Measurements from ENCODE around the gene HMHB1.

- TF ChIP-seq HIVEP1 (CRISPR knock-in tag; IDR thresholded peaks at IDR 0.05): no peak
- no peak for TF ChIP-seq ATF1 (CRISPR knock-in tag; IDR thresholded peaks at IDR 0.05)
- TF ChIP-seq ATF1 (tag; IDR thresholded peaks at IDR 0.05): no peak
- TF ChIP-seq PRDM10 (IDR thresholded peaks at IDR 0.05; ENCODE audit: partially characterized antibody): no peak
- no peak for TF ChIP-seq COPS2 (conservative IDR thresholded peaks at IDR 0.05)
- TF ChIP-seq CTCF (IDR thresholded peaks at IDR 0.05 in 2 of 3, conservative IDR thresholded peaks at IDR 0.05 in 1 of 3; ENCODE audit: insufficient read depth in 2 of 3, low read depth in 1 of 3, low read length in 3 of 3): no peak
- no peak for TF ChIP-seq ZBED1 (IDR thresholded peaks at IDR 0.05)
- no peak for TF ChIP-seq ZC3H4 (CRISPR knock-in tag; IDR thresholded peaks at IDR 0.05; ENCODE audit: borderline replicate concordance)
- TF ChIP-seq CEBPB (tag; IDR thresholded peaks at IDR 0.05): no peak
- no peak for TF ChIP-seq ETS2 (tag; IDR thresholded peaks at IDR 0.05; ENCODE audit: borderline replicate concordance, poor library complexity, severe bottlenecking)
These were observed 50.3 kb downstream of the HMHB1 start for GRCh38 chr5:143862271-143862670.

All from K562 (cell line).